GM23338 (cell line): Measurements from ENCODE around the gene ZNF649. TPM values are rescaled to one million over a fixed set of nuclear protein-coding genes. Genes with fewer than 3 reads are reported as not detected.
"Not testable (repeated sequence)": the region's sequence is repeated elsewhere in the genome, so short reads cannot be mapped to it uniquely, and the experiment has no call there.

Source experiments
- ATAC-seq: fragments of 200-7000 bp; cut with Tn5 transposase; 3 replicates; pipeline ENCODE4 v1.9.1; 2020
- DNase-seq: peaks from one replicate; pipeline ENCODE4 v3.0.0-alpha.2; 2015; ENCODE audit warnings: low spot score
- H2AFZ ChIP-seq: fragments of 200-600 bp; sonication (generic); 2 replicates; pipeline ENCODE4 v1.8.0; 2016; ENCODE audit warnings: antibody characterized with exemption, mild to moderate bottlenecking, moderate library complexity
- H3F3A ChIP-seq: fragments of 200-600 bp; sonication (generic); replicated peaks from 2 replicates; pipeline ENCODE4 v1.8.0; 2017; ENCODE audit warnings: antibody characterized with exemption, mixed run types, low read depth
- H3K27ac ChIP-seq: fragments of 200-600 bp; sonication (generic); 2 replicates; pipeline ENCODE4 v1.6.1; 2016; ENCODE audit warnings: low read depth
- H3K27me3 ChIP-seq: fragments of 200-600 bp; sonication (generic); 2 replicates; pipeline ENCODE4 v1.8.0; 2016; ENCODE audit warnings: mild to moderate bottlenecking, mixed run types, moderate library complexity; ENCODE audit not compliant: insufficient read depth
- H3K36me3 ChIP-seq: fragments of 200-600 bp; sonication (generic); 2 replicates; pipeline ENCODE4 v1.8.0; 2016; ENCODE audit warnings: mild to moderate bottlenecking; ENCODE audit not compliant: insufficient read depth
- H3K4me1 ChIP-seq: fragments of 200-600 bp; sonication (generic); 2 replicates; pipeline ENCODE4 v1.8.0; 2016; ENCODE audit warnings: mild to moderate bottlenecking, moderate library complexity; ENCODE audit not compliant: insufficient read depth
- H3K4me2 ChIP-seq: fragments of 200-600 bp; sonication (generic); 2 replicates; pipeline ENCODE4 v1.7.1; 2017; ENCODE audit warnings: mixed run types
- H3K4me3 ChIP-seq: fragments of 200-600 bp; sonication (generic); 2 replicates; pipeline ENCODE4 v1.6.1; 2016; ENCODE audit warnings: mixed run types
- H3K79me2 ChIP-seq: fragments of 200-600 bp; sonication (generic); replicated peaks from 2 replicates; pipeline ENCODE4 v1.8.0; 2017; ENCODE audit warnings: mild to moderate bottlenecking; ENCODE audit not compliant: insufficient read depth
- H3K9me2 ChIP-seq: fragments of 200-600 bp; sonication (generic); 2 replicates; pipeline ENCODE4 v1.8.0; 2017; ENCODE audit not compliant: insufficient read depth
- H4K20me1 ChIP-seq: fragments of 200-600 bp; sonication (generic); replicated peaks from 2 replicates; pipeline ENCODE4 v1.8.0; 2017; ENCODE audit warnings: mild to moderate bottlenecking; ENCODE audit not compliant: insufficient read depth
- H3K27ac Mint-ChIP-seq: 2 replicates; pipeline ENCODE4 v1.8.0; 2020; ENCODE audit warnings: inconsistent platforms, mild to moderate bottlenecking, moderate library complexity, mixed read lengths
- H3K27me3 Mint-ChIP-seq: 3 replicates; pipeline ENCODE4 v1.8.0; 2022; ENCODE audit warnings: low read depth, mild to moderate bottlenecking, moderate library complexity, mixed read lengths, inconsistent platforms; ENCODE audit not compliant: insufficient read depth, poor library complexity
- H3K36me3 Mint-ChIP-seq: 3 replicates; pipeline ENCODE4 v1.8.0; 2021; ENCODE audit warnings: low read depth, mild to moderate bottlenecking, inconsistent platforms, moderate library complexity, mixed read lengths
- H3K4me1 Mint-ChIP-seq: 3 replicates; pipeline ENCODE4 v1.8.0; 2020; ENCODE audit warnings: mild to moderate bottlenecking, inconsistent platforms, mixed read lengths
- H3K4me3 Mint-ChIP-seq: 3 replicates; pipeline ENCODE4 v1.8.0; 2021; ENCODE audit warnings: moderate library complexity, mild to moderate bottlenecking, inconsistent platforms, mixed read lengths
- H3K9me3 Mint-ChIP-seq: 3 replicates; pipeline ENCODE4 v1.8.0; 2020; ENCODE audit warnings: moderate library complexity, mild to moderate bottlenecking, inconsistent platforms, mixed read lengths
- EZH2phosphoT487 ChIP-seq: fragments of 200-600 bp; sonication (generic); IDR thresholded peaks from one replicate; pipeline ENCODE4 v1.8.1; 2018; ENCODE audit warnings: antibody characterized with exemption; ENCODE audit not compliant: unreplicated experiment
- ZNF331 ChIP-seq: fragments of 250-450 bp; sonication (Bioruptor Pico); IDR thresholded peaks from 2 replicates; pipeline ENCODE4 v1.5.0; 2020; ENCODE audit warnings: low read depth, mild to moderate bottlenecking, moderate library complexity
- ZNF462 ChIP-seq: fragments of 250-450 bp; sonication (Bioruptor Pico); IDR thresholded peaks from 2 replicates; pipeline ENCODE4 v1.5.0; 2020; ENCODE audit warnings: mild to moderate bottlenecking, moderate library complexity
- polyA plus RNA-seq: library from polyadenylated mRNA; unstranded; fragments of >200 nt; fragmentation: Nextera tagmentation; extraction: Ambion mirVana; gene quantifications from 2 replicates; pipeline ENCODE4 v1.2.1, GENCODE V29; 2016
- total RNA-seq: library from RNA; depleted of rRNA; stranded (reverse); fragments of >200 nt; shearing (Covaris generic); gene quantifications from 2 replicates; pipeline ENCODE4 v1.2.3, GENCODE V29; 2014

Gene ZNF649
- total and polyA plus RNA-seq, 2 experiments from 2014 or later: 40.6 to 68.9 TPM

GRCh38 chr19:51915324-51915867 is 10.6 kb upstream of the ZNF649 start (continued):
- no peak for TF ChIP-seq ZNF462 (CRISPR knock-in tag)
- no peak for TF ChIP-seq ZNF331 (CRISPR knock-in tag)
- TF ChIP-seq EZH2phosphoT487: no peak

- H4K20me1 ChIP-seq, H2AFZ ChIP-seq, H3K9me2 ChIP-seq, H3K27me3 ChIP-seq: not testable (repeated sequence)
- Mint-ChIP-seq H3K9me3 (peaks cover 61% of the 10 kb centered on the region), H3K36me3 (peaks cover 57% of the 10 kb centered on the region), H3K27me3 (peaks cover 15% of the 10 kb centered on the region), H3K4me1 (peaks cover 45% of the 10 kb centered on the region), H3K4me3 (peak overlapping the region; percentile 99), H3K27ac (peak overlapping the region; percentile 99)
- DNase-seq: peak; percentile 57
- Histone ChIP-seq H3K27ac (peak overlapping the region; percentile 100), H3F3A (peaks cover 23% of the 10 kb centered on the region; the same call in 1 of the 2 replicates), H3K4me1 (peaks cover 19% of the 10 kb centered on the region), H3K4me2 (peak overlapping the region; percentile 77), H3K36me3 (peaks cover 17% of the 10 kb centered on the region), H3K4me3 (peak overlapping the region; percentile 52), H3K79me2 (peaks cover 18% of the 10 kb centered on the region)
- peak; percentile 23 for ATAC-seq
Observed at GRCh38 chr19:51907981-51908380, 3.2 kb upstream of the ZNF649 start.

GRCh38 chr19:51906108-51906507 is 1.3 kb upstream of the ZNF649 start:
- not testable (repeated sequence) for ATAC-seq, H2AFZ ChIP-seq, H3K27me3 ChIP-seq, DNase-seq, H3K9me2 ChIP-seq, H3K36me3 ChIP-seq, H4K20me1 ChIP-seq
- Mint-ChIP-seq H3K9me3 (peaks cover 59% of the 10 kb centered on the region), H3K4me1 (peaks cover 55% of the 10 kb centered on the region), H3K4me3 (peak overlapping the region; percentile 99), H3K27ac (peak overlapping the region; percentile 99), H3K27me3 (peaks cover 15% of the 10 kb centered on the region), H3K36me3 (peaks cover 63% of the 10 kb centered on the region)
- Histone ChIP-seq H3K79me2 (peaks cover 37% of the 10 kb centered on the region), H3K4me3 (peak overlapping the region; percentile 86), H3F3A (peaks cover 23% of the 10 kb centered on the region; the same call in 1 of the 2 replicates), H3K4me2 (peak overlapping the region; percentile 75), H3K4me1 (peaks cover 28% of the 10 kb centered on the region), H3K27ac (peak overlapping the region; percentile 100)
